SHP77 treated with DMSO at 0.1 percent for 48 hours (cell line): ENCODE data around the gene MSANTD1.

Experiments
- DNase-seq: peaks from one replicate; lab custom pipeline; 2025; lab: John Stamatoyannopoulos, UW

Gene MSANTD1

GRCh38 chr4:3248811-3249661 is at the start of gene MSANTD1:
Gene MSANTD1, plus strand, starts transcription at chr4:3249159. Its CDS starts 64 bp downstream, at chr4:3249223.
- no peak for DNase-seq

GRCh38 chr4:3199653-3200422 is 49.1 kb upstream of the MSANTD1 start:
- no peak for DNase-seq

GRCh38 chr4:3200423-3201090 is 48.4 kb upstream of the MSANTD1 start:
- no peak for DNase-seq

DNA sequence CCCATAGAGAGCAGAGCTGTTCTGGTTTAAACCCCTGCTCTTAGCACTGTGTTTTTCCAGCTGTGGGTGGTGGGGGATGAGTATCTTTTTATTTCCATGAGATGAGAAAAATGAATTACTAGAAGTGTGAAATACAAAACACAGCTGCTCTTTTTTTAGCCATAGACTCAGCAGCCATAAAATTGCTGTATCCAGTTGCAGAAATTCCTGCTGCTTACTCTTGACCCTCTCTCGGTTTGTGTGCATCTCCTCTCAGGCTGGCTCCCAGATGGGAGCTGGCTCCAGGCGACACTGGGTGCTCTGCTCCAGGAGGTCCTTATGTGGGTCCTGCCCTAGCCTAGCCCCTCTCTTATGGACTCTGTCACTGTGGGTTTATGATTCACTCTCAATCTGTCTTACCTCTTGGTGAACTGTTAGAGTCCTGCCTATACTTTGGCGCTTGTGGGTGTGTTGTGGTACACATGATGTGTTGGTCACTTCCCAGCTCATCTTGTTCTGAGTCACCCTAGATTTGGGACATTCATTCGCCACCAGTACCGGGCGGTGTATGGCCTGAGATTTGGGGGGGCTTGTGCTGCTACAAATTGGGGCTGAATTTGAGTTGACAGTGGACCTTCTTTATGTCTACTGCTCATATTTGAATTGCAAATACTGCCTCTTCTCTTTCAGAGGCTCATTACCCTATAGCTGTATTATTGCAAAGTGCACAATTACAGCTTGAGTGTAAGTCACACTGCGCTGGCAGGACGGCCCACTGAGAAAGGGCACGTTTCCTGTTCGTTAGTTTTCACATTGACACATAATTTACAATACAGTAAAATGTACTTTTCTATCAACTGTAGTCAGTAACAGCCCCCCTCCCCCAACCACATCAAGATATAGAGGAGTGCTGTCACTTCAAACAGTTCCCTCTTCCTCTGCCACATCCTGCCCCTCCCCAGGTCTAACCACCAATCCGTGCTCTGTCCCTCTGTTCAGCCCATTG is 46.9 kb upstream of the MSANTD1 start:
- DNase-seq, result no peak

DNA sequence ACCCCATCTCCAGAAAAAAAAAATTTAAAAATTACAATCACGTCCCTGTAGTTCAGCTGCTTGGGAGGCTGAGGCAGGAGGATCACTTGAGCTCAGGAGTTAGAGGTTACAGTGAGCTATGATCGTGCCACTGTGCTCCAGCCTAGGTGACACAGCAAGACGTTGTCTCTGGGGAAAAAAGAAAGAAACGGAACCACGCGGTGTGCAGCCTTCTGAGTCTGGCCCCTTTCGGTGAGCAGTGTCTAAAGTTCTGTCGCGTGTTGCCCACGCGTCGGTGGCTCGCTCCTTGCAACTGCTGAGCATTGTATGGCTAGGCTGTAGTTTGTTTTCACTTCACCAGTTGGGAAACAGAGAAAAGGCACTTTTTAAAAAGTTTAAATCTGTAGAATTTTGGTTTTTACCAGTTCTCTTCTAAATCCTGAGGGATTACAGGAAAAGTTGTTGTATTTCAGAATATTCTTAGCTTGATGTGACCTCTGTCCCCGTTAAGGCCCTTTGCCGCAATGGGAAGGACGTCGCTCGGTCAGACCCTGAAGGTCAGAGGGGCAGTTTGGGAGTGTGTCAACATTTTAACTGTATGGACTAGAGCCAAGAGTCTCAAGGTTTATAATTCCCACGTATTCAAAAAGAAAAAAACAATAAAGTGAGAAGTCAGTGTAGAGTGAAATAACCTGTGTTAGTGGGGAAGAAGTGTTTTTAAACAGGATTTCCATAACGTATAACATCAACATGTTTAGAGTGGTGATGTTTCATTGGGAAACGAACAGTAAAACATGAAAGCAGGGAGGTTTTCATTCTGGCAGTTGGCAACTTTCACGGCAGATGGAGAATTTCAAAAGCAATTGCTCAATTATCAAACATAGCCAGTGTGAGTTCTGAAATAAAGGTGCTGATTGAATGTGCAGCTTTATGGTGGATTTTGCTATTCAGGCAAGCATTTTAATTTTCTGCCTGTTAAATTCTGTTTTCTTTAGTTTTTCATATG is 45.8 kb upstream of the MSANTD1 start:
- DNase-seq, result no peak

- DNase-seq, result no peak
These were observed 45.0 kb upstream of the MSANTD1 start for GRCh38 chr4:3203971-3204431.

DNA sequence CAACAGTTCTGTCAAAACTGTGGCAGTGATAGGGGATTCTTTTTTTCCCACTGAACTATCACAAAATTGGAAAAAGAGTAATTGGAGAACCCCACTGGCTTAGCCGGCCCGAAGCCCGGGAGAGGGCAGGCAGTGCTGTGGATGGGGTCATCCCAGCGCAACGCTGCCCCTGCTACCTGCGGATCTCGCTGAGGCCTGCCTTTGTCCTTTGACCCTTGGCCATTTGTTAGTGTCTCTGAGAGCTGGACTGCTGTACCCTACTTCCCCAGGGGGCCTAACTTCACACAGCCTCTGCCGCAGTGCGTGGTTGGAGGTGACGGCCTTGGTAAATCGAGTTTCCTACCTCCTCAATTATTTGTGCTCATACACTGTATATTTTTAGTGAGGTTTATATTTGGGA is 43.0 kb upstream of the MSANTD1 start:
- no peak for DNase-seq

DNA sequence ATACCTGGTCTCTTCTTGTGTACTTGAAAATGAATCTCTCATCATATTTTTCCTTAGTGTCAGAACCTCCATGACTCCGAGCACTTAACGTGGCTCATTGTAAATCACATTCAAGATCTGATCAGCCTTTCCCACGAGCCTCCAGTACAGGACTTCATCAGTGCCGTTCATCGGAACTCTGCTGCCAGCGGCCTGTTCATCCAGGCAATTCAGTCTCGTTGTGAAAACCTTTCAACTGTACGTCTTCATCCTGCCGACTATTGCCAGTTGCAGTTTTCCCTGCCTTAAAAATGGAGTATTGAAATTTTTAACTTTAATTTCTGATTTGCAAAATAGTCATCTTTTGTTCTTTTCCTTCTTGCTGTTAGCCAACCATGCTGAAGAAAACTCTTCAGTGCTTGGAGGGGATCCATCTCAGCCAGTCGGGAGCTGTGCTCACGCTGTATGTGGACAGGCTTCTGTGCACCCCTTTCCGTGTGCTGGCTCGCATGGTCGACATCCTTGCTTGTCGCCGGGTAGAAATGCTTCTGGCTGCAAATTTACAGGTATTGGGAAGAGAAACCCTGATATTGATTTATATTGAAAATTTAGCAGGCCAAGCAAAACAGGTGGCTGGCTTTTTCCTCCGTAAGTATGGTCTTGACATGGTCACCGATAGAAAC is 42.4 kb upstream of the MSANTD1 start:
- DNase-seq, result no peak

GRCh38 chr4:3207531-3208037 is 41.4 kb upstream of the MSANTD1 start:
- no peak for DNase-seq

- no peak for DNase-seq
These were observed 40.1 kb upstream of the MSANTD1 start for GRCh38 chr4:3208826-3209225.

DNA sequence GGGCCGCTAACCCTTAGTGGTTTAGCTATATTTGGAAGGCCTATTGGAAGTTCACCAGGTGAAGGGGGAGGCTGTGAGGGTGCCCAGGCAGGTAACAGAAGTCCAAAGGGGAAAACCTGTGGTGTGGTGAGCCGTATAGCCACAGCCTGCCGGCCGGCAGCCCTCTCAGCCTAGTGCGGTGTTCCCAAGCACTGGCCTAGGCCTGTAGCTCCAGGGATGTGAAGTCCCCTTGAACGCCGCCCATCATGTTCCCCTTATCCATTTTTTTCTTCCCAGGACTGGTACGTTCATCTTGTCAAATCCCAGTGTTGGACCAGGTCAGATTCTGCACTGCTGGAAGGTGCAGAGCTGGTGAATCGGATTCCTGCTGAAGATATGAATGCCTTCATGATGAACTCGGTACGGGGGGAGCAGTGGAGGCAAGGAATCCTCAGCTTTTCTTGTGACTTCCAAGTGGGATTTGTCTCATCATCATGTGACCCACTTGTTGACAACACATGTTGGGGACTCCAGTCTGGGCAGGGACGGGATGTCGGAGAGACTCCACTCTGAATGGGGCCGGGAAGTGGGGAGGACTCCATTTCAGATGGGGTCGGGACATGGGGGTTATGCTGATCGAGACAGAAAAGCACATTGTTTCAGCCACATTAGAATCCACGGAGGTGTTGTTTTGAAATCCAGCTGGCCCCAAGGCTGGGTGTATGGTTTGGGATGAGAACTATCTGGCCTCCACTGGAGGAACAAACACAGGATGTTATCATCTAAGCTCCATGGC is 39.2 kb upstream of the MSANTD1 start:
- no peak for DNase-seq

GRCh38 chr4:3210467-3210866 is 38.5 kb upstream of the MSANTD1 start:
- no peak for DNase-seq

DNA sequence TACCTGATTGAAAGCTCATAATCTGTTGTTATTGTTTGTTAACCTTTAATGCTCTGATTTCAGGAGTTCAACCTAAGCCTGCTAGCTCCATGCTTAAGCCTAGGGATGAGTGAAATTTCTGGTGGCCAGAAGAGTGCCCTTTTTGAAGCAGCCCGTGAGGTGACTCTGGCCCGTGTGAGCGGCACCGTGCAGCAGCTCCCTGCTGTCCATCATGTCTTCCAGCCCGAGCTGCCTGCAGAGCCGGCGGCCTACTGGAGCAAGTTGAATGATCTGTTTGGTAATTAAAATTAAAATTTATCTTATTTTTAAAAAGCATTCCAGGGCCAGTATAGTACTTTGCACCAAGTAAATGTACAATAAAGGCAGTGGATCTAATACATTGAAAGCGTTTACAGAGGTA is 37.1 kb upstream of the MSANTD1 start:
- no peak for DNase-seq

GRCh38 chr4:3212391-3213105 is 36.4 kb upstream of the MSANTD1 start:
- DNase-seq, result no peak

DNA sequence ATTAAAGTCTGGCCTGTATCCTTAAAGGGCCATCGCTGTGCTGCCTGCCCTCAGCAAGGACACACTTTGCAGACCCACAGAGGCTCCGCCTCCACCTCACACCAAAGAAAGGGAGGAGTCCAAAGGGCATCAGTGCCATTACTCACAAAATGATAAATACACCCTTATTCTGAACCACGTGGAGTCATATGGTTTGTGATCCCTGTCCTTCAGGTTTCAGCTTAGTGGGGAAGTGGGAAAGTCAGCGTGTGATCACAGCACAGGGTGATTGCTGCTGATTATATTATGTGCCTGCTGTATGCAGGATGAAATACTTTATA is 35.9 kb upstream of the MSANTD1 start:
- no peak for DNase-seq

GRCh38 chr4:3213661-3214250 is 35.2 kb upstream of the MSANTD1 start:
- DNase-seq, result no peak

DNA sequence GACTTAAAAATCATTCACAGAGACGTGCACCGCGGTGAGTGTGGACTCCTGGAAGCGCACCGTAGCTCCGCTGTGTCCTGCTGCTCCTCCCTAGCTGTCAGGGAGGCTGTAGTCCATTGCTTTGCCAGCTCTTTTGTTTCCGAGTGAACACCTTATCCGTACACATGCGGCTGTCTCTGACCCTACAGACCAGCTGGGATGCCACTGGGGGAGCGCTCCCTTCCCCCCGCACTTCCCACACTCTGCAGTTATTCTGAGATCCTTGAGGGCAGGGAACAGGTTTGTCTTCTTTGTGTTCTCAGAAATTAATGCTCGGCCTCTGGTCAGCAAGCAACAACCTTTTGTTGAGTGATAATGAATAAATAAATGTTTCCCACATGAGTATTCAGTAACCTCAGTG is 33.7 kb upstream of the MSANTD1 start:
- no peak for DNase-seq

DNA sequence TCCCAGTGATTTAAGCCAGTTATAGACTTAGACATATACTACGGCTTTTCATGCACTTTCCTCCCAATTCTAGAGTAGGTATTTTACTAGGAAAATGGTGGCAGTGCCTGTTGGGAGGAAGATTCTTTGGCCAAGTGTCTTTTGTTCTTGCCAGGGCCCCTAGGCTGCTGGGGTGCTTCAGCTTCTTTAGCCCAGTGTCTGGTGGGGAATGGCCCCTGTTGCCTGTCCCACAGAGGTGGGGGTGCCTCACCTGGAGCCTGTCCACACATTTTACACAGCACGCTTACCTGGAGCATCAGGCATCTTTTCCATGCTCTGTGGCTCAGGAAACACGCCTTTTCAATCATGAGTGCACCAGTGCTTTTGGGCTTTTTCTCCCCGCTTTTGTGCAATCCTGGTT is 33.2 kb upstream of the MSANTD1 start:
- no peak for DNase-seq
